GM23248 (cell line): Measurements from ENCODE around the gene MGMT.

Source experiments
- EZH2 ChIP-seq: fragments of 200-600 bp; sonication (generic); IDR thresholded peaks from 2 replicates; pipeline ENCODE4 v1.6.1; 2018; ENCODE audit warnings: antibody characterized with exemption, mild to moderate bottlenecking; ENCODE audit not compliant: insufficient read depth, poor library complexity, severe bottlenecking
- EZH2phosphoT487 ChIP-seq: fragments of 200-600 bp; sonication (generic); IDR thresholded peaks from 2 replicates; pipeline ENCODE4 v1.6.1; 2018; ENCODE audit warnings: antibody characterized with exemption, moderate library complexity, mild to moderate bottlenecking, low read depth; ENCODE audit not compliant: insufficient read depth

- TF ChIP-seq EZH2 = no peak
- no peak for TF ChIP-seq EZH2phosphoT487
Observed at GRCh38 chr10:129580010-129580409, 113.0 kb downstream of the MGMT start.
